T-helper 2 cell treated with Interferon-gamma antibody and Interleukin-4, amounts not matched to agents 100 ng/mL and 5 ng/mL, for 36 hours (primary cell): Measurements from ENCODE around the gene NPEPPS. TPM values are rescaled to one million over a fixed set of nuclear protein-coding genes. Genes with fewer than 3 reads are reported as not detected.
"Not testable (repeated sequence)": the region's sequence is repeated elsewhere in the genome, so short reads cannot be mapped to it uniquely, and the experiment has no call there.

ENCODE experiments used
- intact Hi-C: fragments of 100-400 bp; cut with micrococcal nuclease; formaldehyde crosslinking; loops from one replicate; pipeline ENCODE4 v1.15.1; 2023
- total RNA-seq: library from RNA; stranded (reverse); gene quantifications from 2 replicates; pipeline ENCODE4 v1.2.3, GENCODE V29; 2022

The NPEPPS gene
- total RNA-seq, 1 donor from 2014 or later, result 95.5 TPM

- intact Hi-C loops, result not testable (repeated sequence)
Measured at GRCh38 chr17:47560517-47561043, 29.7 kb downstream of the NPEPPS start.

GRCh38 chr17:47561698-47562405 lies 30.9 kb downstream of the NPEPPS start:
- intact Hi-C loops, result not testable (repeated sequence)

- intact Hi-C loops, result not testable (repeated sequence)
Measured at GRCh38 chr17:47562406-47562705, 31.4 kb downstream of the NPEPPS start.

GRCh38 chr17:47567261-47567660 lies 36.4 kb downstream of the NPEPPS start:
- intact Hi-C loops, result not testable (repeated sequence)

- intact Hi-C loops, result not testable (repeated sequence)
Measured at GRCh38 chr17:47572561-47572960, 41.7 kb downstream of the NPEPPS start.

GRCh38 chr17:47582416-47582815 lies 51.5 kb downstream of the NPEPPS start:
- intact Hi-C loops, result not testable (repeated sequence)

GRCh38 chr17:47586378-47587055 lies 55.6 kb downstream of the NPEPPS start:
- intact Hi-C loops, result not testable (repeated sequence)

- intact Hi-C loops, result not testable (repeated sequence)
Measured at GRCh38 chr17:47593522-47593921, 62.6 kb downstream of the NPEPPS start.

GRCh38 chr17:47603830-47604597 lies 73.1 kb downstream of the NPEPPS start:
- intact Hi-C loops, result no loop called here

GRCh38 chr17:47604598-47604927 lies 73.7 kb downstream of the NPEPPS start:
- intact Hi-C loops, result no loop called here

- intact Hi-C loops, result no loop called here
Measured at GRCh38 chr17:47605011-47605410, 74.1 kb downstream of the NPEPPS start.

GRCh38 chr17:47607481-47607880 lies 76.6 kb downstream of the NPEPPS start:
- intact Hi-C loops, result no loop called here

- intact Hi-C loops, result loop anchor here (10.0 kb wide), 1 partner anchor 387 kb away; no protein-coding TSS in a partner anchor
Measured at GRCh38 chr17:47611372-47612350, 80.8 kb downstream of the NPEPPS start.

- intact Hi-C loops, result loop anchor here (2.0 to 10.0 kb wide), 2 partner anchors 253 to 391 kb away; no protein-coding TSS in a partner anchor
Measured at GRCh38 chr17:47615766-47616424, 85.0 kb downstream of the NPEPPS start.

GRCh38 chr17:47618410-47618809 lies 87.5 kb downstream of the NPEPPS start:
- intact Hi-C loops, result loop anchor here (10.0 kb wide), 1 partner anchor 394 kb away; no protein-coding TSS in a partner anchor

GRCh38 chr17:47620503-47621245 lies 89.8 kb downstream of the NPEPPS start:
- intact Hi-C loops, result no loop called here

GRCh38 chr17:47621293-47622179 lies 90.6 kb downstream of the NPEPPS start:
- intact Hi-C loops, result no loop called here

- intact Hi-C loops, result no loop called here
Measured at GRCh38 chr17:47622180-47622549, 91.3 kb downstream of the NPEPPS start.

- intact Hi-C loops, result no loop called here
Measured at GRCh38 chr17:47624727-47625068, 93.8 kb downstream of the NPEPPS start.
